ENCODE data around the gene KSR1. TPM values are rescaled to one million over a fixed set of nuclear protein-coding genes. Genes with fewer than 3 reads are reported as not detected.

KSR1 gene
- total and polyA plus RNA-seq, 9 of the 15 experiments (the other 6 are each of a cell fraction or from before 2014, with no cell fraction given): 1.4 to 51.7 (median 18.4) TPM

DNA sequence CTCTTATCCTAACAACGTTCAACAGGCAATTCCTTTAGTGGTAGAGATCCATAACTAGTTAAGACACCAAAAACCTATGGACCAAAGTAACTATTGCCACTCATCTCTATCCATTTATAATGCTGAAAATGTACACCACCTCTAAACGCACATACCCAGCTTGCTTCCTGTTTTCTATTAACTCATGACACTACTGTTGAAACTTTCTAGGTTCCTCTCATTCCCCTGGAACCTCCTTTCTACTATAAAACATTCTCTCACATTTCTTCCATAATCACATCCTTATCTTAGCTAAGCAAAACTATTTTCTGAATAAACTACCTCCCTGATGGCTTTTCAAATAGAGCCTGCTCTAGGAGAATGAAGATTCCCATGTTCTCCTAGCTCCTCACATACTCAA, 42.9 kb upstream of the KSR1 start (continued):
- TF ChIP-seq LCOR (CRISPR knock-in tag; IDR thresholded peaks at IDR 0.05) (no peak), GTF2F1 (IDR thresholded peaks at IDR 0.05; ENCODE audit: low read depth, low read length) (no peak), NR2C1 (IDR thresholded peaks at IDR 0.05) (no peak), NR2C1 (tag; IDR thresholded peaks at IDR 0.05) (no peak), ZNF184 (CRISPR knock-in tag; IDR thresholded peaks at IDR 0.05) (no peak), ZNF436 (CRISPR knock-in tag; IDR thresholded peaks at IDR 0.05) (no peak), FOXK1 (CRISPR knock-in tag; IDR thresholded peaks at IDR 0.05; ENCODE audit: borderline replicate concordance) (no peak)

DNA sequence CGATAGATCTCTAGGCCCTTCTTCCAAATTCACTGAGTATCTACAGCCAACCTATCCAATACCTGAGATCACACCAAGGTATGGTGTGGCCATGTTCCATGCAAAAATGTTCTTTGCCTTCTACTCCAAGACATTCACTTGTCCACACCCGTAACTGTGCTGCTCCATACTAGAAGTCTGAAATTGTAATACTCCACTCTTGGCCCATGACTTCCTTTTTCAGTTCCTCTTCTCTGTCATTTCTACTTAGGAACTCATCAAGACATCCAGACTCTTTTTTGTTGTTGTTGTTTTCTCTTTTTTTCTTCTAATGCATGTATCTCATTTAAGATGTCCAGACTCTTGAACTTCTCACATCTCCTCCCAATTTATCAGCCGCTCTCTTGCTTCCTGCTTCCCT, 42.5 kb upstream of the KSR1 start:
- intact Hi-C loops (cut with micrococcal nuclease) (no loop called here), in situ Hi-C loops (cut with MboI) (no loop called here)
- H2AFZ ChIP-seq (ENCODE audit: low read depth, low read length): peak overlapping the region; percentile 35; the same call in 1 of the 2 replicates
- no peaks in the 10 kb centered on the region; a peak in 1 of 5 replicates for H3K27me3 ChIP-seq (ENCODE audit: control insufficient read depth in 2 of 2, insufficient read depth in 2 of 2, low read length in 2 of 2)
- no peaks in the 10 kb centered on the region for H3K9me3 ChIP-seq (replicated peaks; ENCODE audit: control insufficient read depth, insufficient read depth, low read depth, low read length)
- H3K79me2 ChIP-seq (ENCODE audit: control insufficient read depth, insufficient read depth, low read length): no peaks in the 10 kb centered on the region
- ChIA-PET POLR2A (interaction anchor here (0.9 kb wide), 1 partner anchor 94 kb away, joined by 3 read pairs; no protein-coding TSS in a partner anchor), CTCF (ENCODE audit: low intra/inter-chr PET ratio) (no interaction called here)
- no peak overlapping the region for H3K27ac ChIP-seq (ENCODE audit: extremely low read depth, low read depth, low read length)
- peaks cover 0 to 6% of the 10 kb centered on the region in 2 experiments; a peak in 2 of 5 replicates for H3K4me1 ChIP-seq (replicated peaks in 1 of 2; ENCODE audit: control insufficient read depth in 2 of 2, insufficient read depth in 2 of 2, low read length in 2 of 2)
- H3K4me3 ChIP-seq: no peak overlapping the region
- no peak overlapping the region for H3K9ac ChIP-seq (ENCODE audit: insufficient read depth in 1 of 2, low read depth in 2 of 2, low read length in 2 of 2)
- TF ChIP-seq ETV6 (IDR thresholded peaks at IDR 0.05; ENCODE audit: borderline replicate concordance in 1 of 2, low read depth in 2 of 2, low read length in 1 of 2) (no peak), ETV6 (CRISPR knock-in tag; IDR thresholded peaks at IDR 0.05; ENCODE audit: borderline replicate concordance) (no peak), SPI1 (IDR thresholded peaks at IDR 0.05; ENCODE audit: borderline replicate concordance, low read depth, low read length) (peak; percentile 66; the same call in 1 of the 2 replicates)
- ATAC-seq (0 out of 3 replicates have a peak, but pooled peaks have one; percentile 20), FAIRE-seq (no peak), DNase-seq (ENCODE audit: extremely low read depth in 1 of 4, low spot score in 3 of 4) (no peak)
- no TSS peak for BruUV-seq (replicated peaks)
- no peak overlapping the region for H3K4me2 ChIP-seq (ENCODE audit: insufficient read depth, low read length)
- 74% methylated on average over 3 of the region's 3 CpGs for WGBS (ENCODE audit: insufficient coverage, low coverage, missing lambda C conversion rate)
- no peaks in the 10 kb centered on the region for H3K9me1 ChIP-seq (ENCODE audit: control insufficient read depth, insufficient read depth, low read length)
- H4K20me1 ChIP-seq (replicated peaks; ENCODE audit: control insufficient read depth, insufficient read depth, low read length): no peaks in the 10 kb centered on the region
- no peaks in the 10 kb centered on the region for H3K36me3 ChIP-seq (ENCODE audit: control insufficient read depth, insufficient read depth, low read length)
